Measurements from ENCODE around the gene ANXA1. TPM values are rescaled to one million over a fixed set of nuclear protein-coding genes. Genes with fewer than 3 reads are reported as not detected.

ANXA1 gene
- total RNA-seq, 1 donor from 2014 or later: 237 TPM

GRCh38 chr9:73154271-73154670, 2.6 kb downstream of the ANXA1 start:
- no peaks in the 10 kb centered on the region for H3K27me3 Mint-ChIP-seq (ENCODE audit: unreplicated experiment)
- H3K36me3 Mint-ChIP-seq (ENCODE audit: unreplicated experiment): peaks cover 21% of the 10 kb centered on the region
- no peaks in the 10 kb centered on the region for H3K9me3 Mint-ChIP-seq (ENCODE audit: unreplicated experiment)
- peak overlapping the region; percentile 95 for H3K27ac Mint-ChIP-seq (ENCODE audit: unreplicated experiment)
- DNase-seq (ENCODE audit: extremely low spot score, unreplicated experiment): no peak
- TF ChIP-seq CTCF (IDR thresholded peaks at IDR 0.05): no peak
- H3K4me3 Mint-ChIP-seq (ENCODE audit: unreplicated experiment): peak overlapping the region; percentile 88
- H3K4me1 Mint-ChIP-seq (ENCODE audit: unreplicated experiment): peaks cover 76% of the 10 kb centered on the region

DNA sequence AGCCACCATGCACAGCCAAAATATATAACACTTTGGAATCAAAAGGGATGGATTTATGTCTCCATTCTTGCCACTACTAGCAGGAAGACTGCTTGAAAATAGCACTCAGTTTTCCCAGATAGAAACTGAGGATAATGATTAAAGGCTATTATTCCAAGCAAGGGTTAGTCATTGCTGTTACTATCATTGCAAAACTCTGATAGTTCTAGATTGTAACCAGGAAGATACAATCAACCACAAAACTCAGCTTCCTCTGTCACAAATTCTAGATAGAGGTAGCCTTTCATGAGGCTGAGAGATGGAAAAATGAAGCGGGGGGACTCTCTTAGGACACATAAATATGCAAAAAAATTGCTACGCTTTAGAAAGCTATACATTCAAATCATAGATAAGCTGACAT, 3.1 kb downstream of the ANXA1 start:
- no peak for TF ChIP-seq CTCF (IDR thresholded peaks at IDR 0.05)

DNA sequence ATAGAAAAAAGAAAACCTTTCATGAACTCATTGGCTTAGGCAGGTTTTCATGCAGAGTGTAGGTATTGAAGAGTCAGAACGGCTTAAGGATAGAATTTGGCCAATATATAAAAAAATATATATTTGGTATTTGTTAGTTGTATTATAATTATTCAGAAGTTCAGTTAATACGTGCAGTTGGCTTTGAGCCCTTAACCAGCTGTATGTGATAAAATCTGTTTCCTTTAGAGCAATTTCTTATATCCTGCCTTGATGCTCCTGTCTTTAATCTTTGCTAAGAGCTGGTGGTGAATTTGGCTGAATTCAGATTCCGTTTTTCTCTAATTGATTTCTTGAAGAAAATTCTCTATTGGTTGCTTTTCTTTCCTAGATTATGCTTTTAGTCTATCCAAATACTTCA, 3.7 kb downstream of the ANXA1 start:
- Mint-ChIP-seq H3K27ac (ENCODE audit: unreplicated experiment) (peak overlapping the region; percentile 67), H3K9me3 (ENCODE audit: unreplicated experiment) (no peaks in the 10 kb centered on the region), H3K27me3 (ENCODE audit: unreplicated experiment) (no peaks in the 10 kb centered on the region), H3K4me3 (ENCODE audit: unreplicated experiment) (peak overlapping the region; percentile 21), H3K36me3 (ENCODE audit: unreplicated experiment) (peaks cover 29% of the 10 kb centered on the region), H3K4me1 (ENCODE audit: unreplicated experiment) (peaks cover 65% of the 10 kb centered on the region)
- no peak for DNase-seq (ENCODE audit: extremely low spot score, unreplicated experiment)
- no peak for TF ChIP-seq CTCF (IDR thresholded peaks at IDR 0.05)

More for the DNA sequence above, 3.1 kb downstream of the ANXA1 start:
- Mint-ChIP-seq H3K4me3 (ENCODE audit: unreplicated experiment) (peak overlapping the region; percentile 88), H3K9me3 (ENCODE audit: unreplicated experiment) (no peaks in the 10 kb centered on the region), H3K27me3 (ENCODE audit: unreplicated experiment) (no peaks in the 10 kb centered on the region), H3K36me3 (ENCODE audit: unreplicated experiment) (peaks cover 23% of the 10 kb centered on the region), H3K4me1 (ENCODE audit: unreplicated experiment) (peaks cover 72% of the 10 kb centered on the region), H3K27ac (ENCODE audit: unreplicated experiment) (peak overlapping the region; percentile 95)
- no peak for DNase-seq (ENCODE audit: extremely low spot score, unreplicated experiment)

GRCh38 chr9:73155968-73156864, 4.6 kb downstream of the ANXA1 start:
- no peak for TF ChIP-seq CTCF (IDR thresholded peaks at IDR 0.05)
- no peak for DNase-seq (ENCODE audit: extremely low spot score, unreplicated experiment)
- H3K36me3 Mint-ChIP-seq (ENCODE audit: unreplicated experiment): peaks cover 36% of the 10 kb centered on the region
- H3K4me3 Mint-ChIP-seq (ENCODE audit: unreplicated experiment): peak overlapping the region; percentile 4
- H3K27ac Mint-ChIP-seq (ENCODE audit: unreplicated experiment): peak overlapping the region; percentile 67
- H3K9me3 Mint-ChIP-seq (ENCODE audit: unreplicated experiment): no peaks in the 10 kb centered on the region
- H3K27me3 Mint-ChIP-seq (ENCODE audit: unreplicated experiment): no peaks in the 10 kb centered on the region
- H3K4me1 Mint-ChIP-seq (ENCODE audit: unreplicated experiment): peaks cover 59% of the 10 kb centered on the region

DNA sequence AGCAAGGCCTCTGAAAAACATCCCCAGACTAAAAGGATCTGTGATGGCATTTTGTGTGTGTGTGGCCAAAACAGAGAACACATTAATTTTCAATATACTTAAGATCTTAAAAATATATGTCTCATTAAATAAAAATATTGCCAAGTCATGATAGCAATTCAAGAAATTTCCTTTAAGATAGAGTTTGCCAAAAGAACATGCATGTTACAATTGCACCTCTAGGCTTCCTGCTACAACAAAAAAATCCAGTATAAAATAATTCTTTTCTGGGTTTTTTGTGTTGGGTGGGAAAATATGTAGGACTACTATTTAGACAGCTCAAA, 5.2 kb downstream of the ANXA1 start:
- Mint-ChIP-seq H3K36me3 (ENCODE audit: unreplicated experiment) (peaks cover 41% of the 10 kb centered on the region), H3K27ac (ENCODE audit: unreplicated experiment) (peak overlapping the region; percentile 31), H3K27me3 (ENCODE audit: unreplicated experiment) (no peaks in the 10 kb centered on the region), H3K9me3 (ENCODE audit: unreplicated experiment) (no peaks in the 10 kb centered on the region), H3K4me3 (ENCODE audit: unreplicated experiment) (no peak overlapping the region), H3K4me1 (ENCODE audit: unreplicated experiment) (peaks cover 54% of the 10 kb centered on the region)
- no peak for TF ChIP-seq CTCF (IDR thresholded peaks at IDR 0.05)
- no peak for DNase-seq (ENCODE audit: extremely low spot score, unreplicated experiment)

All from osteocyte (in vitro differentiated cells).